Keratinocyte (primary cell): ENCODE measurements around the gene DAPK1. TPM values are rescaled to one million over a fixed set of nuclear protein-coding genes. Genes with fewer than 3 reads are reported as not detected.

ENCODE experiments used
- DNase-seq: peaks from one replicate; pipeline ENCODE4 v3.0.0-alpha.2; 2011; ENCODE audit warnings: low read depth, missing footprints, low spot score
- FAIRE-seq: peaks from 2 replicates; lab custom pipeline; 2011; peaks lifted over from hg19 to GRCh38; lab: Jason Lieb, UNC
- H2AFZ ChIP-seq: 2 replicates; pipeline ENCODE4 v1.6.0; 2012; ENCODE audit warnings: low read length, control low read depth, inconsistent platforms; ENCODE audit not compliant: control insufficient read depth
- H3K27ac ChIP-seq: 2 replicates; pipeline ENCODE4 v1.5.1; 2011; ENCODE audit warnings: low read length; ENCODE audit not compliant: control insufficient read depth, insufficient read depth
- H3K27me3 ChIP-seq: 3 replicates; pipeline ENCODE4 v1.6.0; 2011; ENCODE audit warnings: low read length; ENCODE audit not compliant: control insufficient read depth, insufficient read depth; ENCODE audit errors: extremely low read depth
- H3K36me3 ChIP-seq, 2 experiments: 2 replicates in 1 of 2; 3 replicates in 1 of 2; pipeline ENCODE4 v1.5.1; 2011; ENCODE audit warnings: low read length in 2 of 2, mild to moderate bottlenecking in 1 of 2; ENCODE audit not compliant: control insufficient read depth in 2 of 2, insufficient read depth in 2 of 2; ENCODE audit errors: extremely low read depth in 1 of 2
- H3K4me1 ChIP-seq: 3 replicates; pipeline ENCODE4 v1.5.1; 2011; ENCODE audit warnings: low read length; ENCODE audit not compliant: control insufficient read depth, insufficient read depth; ENCODE audit errors: extremely low read depth
- H3K4me2 ChIP-seq: 3 replicates; pipeline ENCODE4 v1.6.0; 2011; ENCODE audit warnings: low read depth, low read length; ENCODE audit not compliant: control insufficient read depth, insufficient read depth; ENCODE audit errors: extremely low read depth
- H3K4me3 ChIP-seq, 3 experiments: fragments of 200-600 bp in 1 of 3; sonication (generic) in 1 of 3; 2 replicates in 2 of 3; 3 replicates in 1 of 3; pipeline ENCODE4 v1.5.1; 2011 to 2016; ENCODE audit warnings: low read length in 3 of 3, mild to moderate bottlenecking in 3 of 3, control low read depth in 2 of 3, inconsistent platforms in 1 of 3, low read depth in 1 of 3, mixed read lengths in 1 of 3, mixed run types in 1 of 3, moderate library complexity in 1 of 3; ENCODE audit not compliant: control insufficient read depth in 2 of 3, insufficient read depth in 2 of 3; ENCODE audit errors: extremely low read depth in 1 of 3
- H3K79me2 ChIP-seq: 2 replicates; pipeline ENCODE4 v1.6.0; 2012; ENCODE audit warnings: low read length; ENCODE audit not compliant: control insufficient read depth, insufficient read depth
- H3K9ac ChIP-seq: 3 replicates; pipeline ENCODE4 v1.6.0; 2011; ENCODE audit warnings: low read length; ENCODE audit not compliant: control insufficient read depth, insufficient read depth; ENCODE audit errors: extremely low read depth
- H3K9me1 ChIP-seq: 3 replicates; pipeline ENCODE4 v1.6.0; 2011; ENCODE audit warnings: low read length; ENCODE audit not compliant: control insufficient read depth, insufficient read depth; ENCODE audit errors: extremely low read depth
- H3K9me3 ChIP-seq: 2 replicates; pipeline ENCODE4 v1.5.1; 2012; ENCODE audit warnings: low read depth, low read length; ENCODE audit not compliant: control insufficient read depth
- H4K20me1 ChIP-seq: 3 replicates; pipeline ENCODE4 v1.6.0; 2011; ENCODE audit warnings: low read length; ENCODE audit not compliant: control insufficient read depth, insufficient read depth; ENCODE audit errors: extremely low read depth
- EZH2 ChIP-seq: IDR thresholded peaks from one replicate; pipeline ENCODE4 v1.6.1; 2012; ENCODE audit warnings: inconsistent platforms, mild to moderate bottlenecking, low read length, moderate library complexity
- dilution Hi-C: fragments of 300-500 bp; cut with MboI; formaldehyde crosslinking; loops from one replicate; pipeline ENCODE4 v1.7.0; 2020; ENCODE audit warnings: low sequenced_read_pairs; ENCODE audit not compliant: extremely low pct_ligation_motif_present
- polyA plus RNA-seq, 5 experiments: library from polyadenylated mRNA; depleted of rRNA in 3 of 5; stranded (reverse) in 3 of 5; stranded (forward) in 1 of 5; unstranded in 1 of 5; fragments of >200 nt; gene quantifications; 1 replicate in 1 of 5; 2 replicates in 3 of 5; 3 replicates in 1 of 5; pipeline versions ENCODE4 v1.2.1 to v1.2.3, GENCODE V29; 2011 to 2012; ENCODE audit warnings: missing spikeins in 2 of 5, low read depth in 1 of 5, low replicate concordance in 1 of 5
- TF ChIP-seq, protein P1 (sequence below), 3 experiments: IDR thresholded peaks in 1 of 3; conservative IDR thresholded peaks in 1 of 3; optimal IDR thresholded peaks in 1 of 3; 2 replicates in 2 of 3; 3 replicates in 1 of 3; pipeline versions ENCODE3 to v1.5.1; 2011; ENCODE audit warnings: low read length in 3 of 3, mild to moderate bottlenecking in 3 of 3, moderate library complexity in 2 of 3, control low read depth in 1 of 3, inconsistent platforms in 1 of 3; ENCODE audit not compliant: insufficient read depth in 2 of 3; ENCODE audit errors: extremely low read depth in 1 of 3

DAPK1 gene
- polyA plus RNA-seq, 1 donor (not counting 4 experiments of a cell fraction or from before 2014, with no cell fraction given) = 2.8 TPM

DNA sequence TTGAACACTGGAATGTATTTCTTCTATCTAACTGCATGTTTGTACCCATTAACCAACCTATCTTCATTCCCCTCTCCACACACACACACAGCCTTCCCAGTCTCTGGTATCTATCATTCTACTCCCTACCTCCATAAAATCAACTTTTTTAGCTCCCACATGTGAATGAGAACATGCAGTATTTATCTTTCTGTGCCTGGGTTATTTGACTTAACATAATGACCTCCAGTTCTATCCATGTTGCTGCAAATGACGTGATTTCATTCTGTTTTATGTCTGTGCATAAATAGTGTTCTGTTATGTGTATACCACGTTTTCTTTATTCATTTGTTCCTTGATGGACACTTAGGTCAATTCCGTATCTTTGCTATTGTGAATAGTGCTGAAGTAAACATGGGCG, 189.5 kb downstream of the DAPK1 start:
- Histone ChIP-seq H3K9ac (no peak overlapping the region), H4K20me1 (no peaks in the 10 kb centered on the region), H3K4me1 (no peaks in the 10 kb centered on the region), H3K4me2 (no peak overlapping the region), H2AFZ (no peak overlapping the region), H3K36me3 (no peaks in the 10 kb centered on the region), H3K27ac (no peak overlapping the region), H3K27me3 (no peaks in the 10 kb centered on the region), H3K79me2 (no peaks in the 10 kb centered on the region), H3K9me1 (no peaks in the 10 kb centered on the region), H3K4me3 (no peak overlapping the region), H3K9me3 (no peaks in the 10 kb centered on the region)
- dilution Hi-C loops = no loop called here
- TF ChIP-seq, protein P1, sequence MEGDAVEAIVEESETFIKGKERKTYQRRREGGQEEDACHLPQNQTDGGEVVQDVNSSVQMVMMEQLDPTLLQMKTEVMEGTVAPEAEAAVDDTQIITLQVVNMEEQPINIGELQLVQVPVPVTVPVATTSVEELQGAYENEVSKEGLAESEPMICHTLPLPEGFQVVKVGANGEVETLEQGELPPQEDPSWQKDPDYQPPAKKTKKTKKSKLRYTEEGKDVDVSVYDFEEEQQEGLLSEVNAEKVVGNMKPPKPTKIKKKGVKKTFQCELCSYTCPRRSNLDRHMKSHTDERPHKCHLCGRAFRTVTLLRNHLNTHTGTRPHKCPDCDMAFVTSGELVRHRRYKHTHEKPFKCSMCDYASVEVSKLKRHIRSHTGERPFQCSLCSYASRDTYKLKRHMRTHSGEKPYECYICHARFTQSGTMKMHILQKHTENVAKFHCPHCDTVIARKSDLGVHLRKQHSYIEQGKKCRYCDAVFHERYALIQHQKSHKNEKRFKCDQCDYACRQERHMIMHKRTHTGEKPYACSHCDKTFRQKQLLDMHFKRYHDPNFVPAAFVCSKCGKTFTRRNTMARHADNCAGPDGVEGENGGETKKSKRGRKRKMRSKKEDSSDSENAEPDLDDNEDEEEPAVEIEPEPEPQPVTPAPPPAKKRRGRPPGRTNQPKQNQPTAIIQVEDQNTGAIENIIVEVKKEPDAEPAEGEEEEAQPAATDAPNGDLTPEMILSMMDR (optimal IDR thresholded peaks at IDR 0.05 in 1 of 3, IDR thresholded peaks at IDR 0.05 in 1 of 3, conservative IDR thresholded peaks at IDR 0.05 in 1 of 3; ENCODE audit: extremely low read depth in 1 of 3, insufficient read depth in 2 of 3, low read length in 3 of 3) = no peak
- no peak for TF ChIP-seq EZH2
- FAIRE-seq = no peak
- DNase-seq = no peak

DNA sequence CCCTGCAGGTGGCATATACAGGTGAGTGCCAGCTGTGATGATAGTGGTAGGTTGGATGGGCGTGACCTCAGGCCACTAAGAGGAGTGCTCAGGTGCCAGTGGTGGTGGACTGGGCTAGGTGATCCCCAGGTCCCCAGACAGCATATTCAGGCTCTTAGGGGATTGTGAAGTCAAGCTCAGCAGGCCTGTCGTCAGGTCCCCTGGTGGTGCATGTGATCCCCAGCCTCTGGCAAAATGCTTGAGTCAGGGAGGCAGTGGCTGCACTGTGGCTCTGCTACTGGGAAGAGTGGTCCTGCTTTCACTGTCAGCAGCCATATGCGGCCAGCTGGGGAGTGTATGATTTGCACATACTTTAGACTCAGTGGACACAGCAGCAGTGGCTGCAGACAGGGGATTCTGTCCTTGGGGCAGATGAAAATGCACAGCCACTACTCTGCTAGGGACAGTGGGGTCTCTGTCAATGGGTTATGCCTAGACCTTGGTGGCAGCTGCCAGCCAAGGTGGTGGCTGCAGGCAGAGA, 196.6 kb downstream of the DAPK1 start:
- no peak overlapping the region for H2AFZ ChIP-seq
- H3K27me3 ChIP-seq = no peaks in the 10 kb centered on the region
- H3K79me2 ChIP-seq = no peaks in the 10 kb centered on the region
- FAIRE-seq (no peak), DNase-seq (no peak)
- H4K20me1 ChIP-seq = no peaks in the 10 kb centered on the region
- H3K36me3 ChIP-seq = no peaks in the 10 kb centered on the region
- dilution Hi-C loops = no loop called here
- H3K9ac ChIP-seq = no peak overlapping the region
- H3K9me3 ChIP-seq = no peaks in the 10 kb centered on the region
- no peak overlapping the region for H3K27ac ChIP-seq
- no peak overlapping the region for H3K4me2 ChIP-seq
- H3K4me3 ChIP-seq = no peak overlapping the region
- no peaks in the 10 kb centered on the region for H3K9me1 ChIP-seq
- no peak for TF ChIP-seq EZH2
- TF ChIP-seq, protein P1 (optimal IDR thresholded peaks at IDR 0.05 in 1 of 3, IDR thresholded peaks at IDR 0.05 in 1 of 3, conservative IDR thresholded peaks at IDR 0.05 in 1 of 3; ENCODE audit: extremely low read depth in 1 of 3, insufficient read depth in 2 of 3, low read length in 3 of 3) = no peak
- H3K4me1 ChIP-seq = no peaks in the 10 kb centered on the region
